ENCODE data around the gene EHMT1. TPM values are rescaled to one million over a fixed set of nuclear protein-coding genes. Genes with fewer than 3 reads are reported as not detected.
"Not testable (repeated sequence)": the region's sequence is repeated elsewhere in the genome, so short reads cannot be mapped to it uniquely, and the experiment has no call there.

The EHMT1 gene
- total RNA-seq, 4 donors from 2014 or later = 77.2 to 300 (median 161) TPM

- peak overlapping the region in 1 of 4 donors; percentile 94 for H3K4me3 ChIP-seq
- H3K27ac ChIP-seq = no peak overlapping the region
Observed at GRCh38 chr9:137620581-137620980, 1.8 kb downstream of the EHMT1 start.

GRCh38 chr9:137621131-137621757 is 2.4 kb downstream of the EHMT1 start:
- TF ChIP-seq CTCF (IDR thresholded peaks at IDR 0.05) (peak; percentile 16 to 47 (median 35)), POLR2A (IDR thresholded peaks at IDR 0.05) (no peak)
- DNase-seq = peak in 1 of 3 donors; percentile 16
- Histone ChIP-seq H3K27me3 (no peaks in the 10 kb centered on the region), H3K27ac (no peak overlapping the region), H3K36me3 (peaks cover 0 to 4% (median 0%) of the 10 kb centered on the region in 3 donors), H3K4me1 (peaks cover 0 to 38% (median 21%) of the 10 kb centered on the region in 4 donors), H3K9me3 (no peaks in the 10 kb centered on the region), H3K4me3 (no peak overlapping the region)

More at GRCh38 chr9:137620581-137620980, 1.8 kb downstream of the EHMT1 start:
- no peak for TF ChIP-seq CTCF (IDR thresholded peaks at IDR 0.05)
- no peak for TF ChIP-seq POLR2A (IDR thresholded peaks at IDR 0.05)
- no peaks in the 10 kb centered on the region for H3K27me3 ChIP-seq
- peaks cover 0 to 8% (median 0%) of the 10 kb centered on the region in 3 donors for H3K36me3 ChIP-seq
- DNase-seq = no peak
- H3K9me3 ChIP-seq = no peaks in the 10 kb centered on the region
- H3K4me1 ChIP-seq = peaks cover 0 to 38% (median 19%) of the 10 kb centered on the region in 4 donors

- H3K27ac ChIP-seq, H3K4me3 ChIP-seq, H3K9me3 ChIP-seq, DNase-seq, H3K27me3 ChIP-seq, H3K36me3 ChIP-seq: not testable (repeated sequence)
- H3K4me1 ChIP-seq = peaks cover 0 to 32% (median 21%) of the 10 kb centered on the region in 4 donors
Observed at GRCh38 chr9:137622211-137622610, 3.4 kb downstream of the EHMT1 start.

- Histone ChIP-seq H3K36me3 (no peaks in the 10 kb centered on the region), H3K27ac (no peak overlapping the region), H3K27me3 (no peaks in the 10 kb centered on the region), H3K4me3 (no peak overlapping the region), H3K4me1 (peaks cover 0 to 44% (median 9%) of the 10 kb centered on the region in 4 donors), H3K9me3 (no peaks in the 10 kb centered on the region)
- TF ChIP-seq CTCF (IDR thresholded peaks at IDR 0.05) (no peak), POLR2A (IDR thresholded peaks at IDR 0.05) (no peak)
- no peak for DNase-seq
Observed at GRCh38 chr9:137626464-137626863, 7.7 kb downstream of the EHMT1 start.

GRCh38 chr9:137627406-137627805 is 8.6 kb downstream of the EHMT1 start:
- not testable (repeated sequence) for H3K9me3 ChIP-seq, H3K4me3 ChIP-seq, H3K27ac ChIP-seq, H3K36me3 ChIP-seq, H3K27me3 ChIP-seq
- H3K4me1 ChIP-seq = peaks cover 0 to 46% (median 9%) of the 10 kb centered on the region in 4 donors
- peak in 1 of 3 donors; percentile 14 for DNase-seq

- peak overlapping the region in 1 of 4 donors; percentile 22 for H3K27ac ChIP-seq
- no peak overlapping the region for H3K4me3 ChIP-seq
- peaks cover 0 to 53% (median 9%) of the 10 kb centered on the region in 4 donors for H3K4me1 ChIP-seq
Observed at GRCh38 chr9:137630126-137630525, 11.3 kb downstream of the EHMT1 start.

More at GRCh38 chr9:137630126-137630525, 11.3 kb downstream of the EHMT1 start:
- H3K27me3 ChIP-seq = no peaks in the 10 kb centered on the region
- no peaks in the 10 kb centered on the region for H3K9me3 ChIP-seq
- TF ChIP-seq CTCF (IDR thresholded peaks at IDR 0.05) = no peak
- no peak for TF ChIP-seq POLR2A (IDR thresholded peaks at IDR 0.05)
- no peak for DNase-seq
- no peaks in the 10 kb centered on the region for H3K36me3 ChIP-seq

Measured in Peyer's patch (tissue), 4 donors.